Kidney epithelial cell (primary cell): ENCODE results near the gene YPEL2. TPM values are rescaled to one million over a fixed set of nuclear protein-coding genes. Genes with fewer than 3 reads are reported as not detected.

Experiments
- DNase-seq: peaks from one replicate; pipeline ENCODE4 v3.0.0-alpha.2; 2010; ENCODE audit warnings: low read depth
- H3K27me3 ChIP-seq: 2 replicates; pipeline ENCODE4 v1.6.0; 2011; ENCODE audit warnings: low read length; ENCODE audit not compliant: control insufficient read depth, insufficient read depth
- H3K36me3 ChIP-seq: 2 replicates; pipeline ENCODE4 v1.5.1; 2011; ENCODE audit warnings: low read length; ENCODE audit not compliant: control insufficient read depth, insufficient read depth
- H3K4me3 ChIP-seq: 2 replicates; pipeline ENCODE4 v1.5.1; 2011; ENCODE audit warnings: low read depth, mild to moderate bottlenecking, control low read depth, low read length
- CTCF ChIP-seq: IDR thresholded peaks from 2 replicates; pipeline ENCODE4 v1.5.1; 2011; ENCODE audit warnings: mild to moderate bottlenecking, moderate library complexity, low read length, control low read depth, inconsistent platforms; ENCODE audit not compliant: insufficient read depth, poor library complexity, severe bottlenecking
- total RNA-seq: library from RNA; depleted of rRNA; stranded (reverse); fragments of >200 nt; gene quantifications from 2 replicates; pipeline ENCODE4 v1.2.3, GENCODE V29; 2015

The YPEL2 gene
- total RNA-seq, 1 donor from 2014 or later = 16.8 TPM

GRCh38 chr17:59427996-59428395, 96.5 kb downstream of the YPEL2 start:
- TF ChIP-seq CTCF = no peak
- Histone ChIP-seq H3K27me3 (no peaks in the 10 kb centered on the region), H3K36me3 (no peaks in the 10 kb centered on the region), H3K4me3 (no peak overlapping the region)
- DNase-seq = no peak

- H3K27me3 ChIP-seq = no peaks in the 10 kb centered on the region
- DNase-seq = no peak
- TF ChIP-seq CTCF = no peak
- no peaks in the 10 kb centered on the region for H3K36me3 ChIP-seq
- no peak overlapping the region for H3K4me3 ChIP-seq
These were observed 97.5 kb downstream of the YPEL2 start for GRCh38 chr17:59428916-59429485.

DNA sequence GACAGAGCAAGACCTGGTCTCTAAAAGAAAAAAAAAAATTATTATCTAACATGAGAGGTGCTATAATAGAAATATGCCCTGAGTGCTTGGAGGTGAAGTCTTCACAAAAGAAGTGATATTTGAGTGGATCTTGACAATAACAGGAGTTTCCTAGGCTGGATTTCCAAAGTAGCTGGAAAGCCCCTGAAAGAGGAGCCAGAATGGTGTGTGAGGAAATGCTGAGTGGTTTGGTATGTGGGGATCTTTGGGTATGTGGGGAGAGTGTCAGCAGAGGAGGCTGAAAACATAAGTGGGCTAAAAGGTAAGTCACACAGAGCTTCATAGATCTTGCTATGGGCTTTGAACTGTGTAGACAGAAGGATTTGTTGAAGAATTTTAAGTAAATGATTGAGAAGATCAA, 100.1 kb downstream of the YPEL2 start:
- DNase-seq = no peak
- H3K27me3 ChIP-seq = no peaks in the 10 kb centered on the region
- H3K4me3 ChIP-seq = no peak overlapping the region
- H3K36me3 ChIP-seq = no peaks in the 10 kb centered on the region
- no peak for TF ChIP-seq CTCF

DNA sequence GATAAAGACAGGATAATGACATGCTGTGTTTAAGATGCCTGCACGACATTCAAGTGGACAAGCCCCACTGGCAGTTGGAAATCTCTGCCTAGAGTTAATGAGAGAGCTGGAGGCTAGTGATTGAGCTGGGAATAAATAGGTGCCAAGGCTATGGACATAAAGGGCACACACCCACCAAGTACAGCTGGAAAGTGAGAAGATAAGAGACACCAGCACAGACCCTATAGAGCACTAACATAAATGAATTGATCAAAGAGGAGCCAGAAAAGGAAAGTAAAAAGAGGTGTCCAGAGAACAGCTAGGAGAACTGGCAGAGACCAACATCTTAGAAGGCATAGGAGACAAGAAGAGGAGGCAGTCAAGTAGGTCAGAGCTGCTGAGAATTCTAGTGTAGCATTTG, 101.2 kb downstream of the YPEL2 start:
- Histone ChIP-seq H3K36me3 (no peaks in the 10 kb centered on the region), H3K27me3 (no peaks in the 10 kb centered on the region), H3K4me3 (no peak overlapping the region)
- TF ChIP-seq CTCF = no peak
- DNase-seq = no peak

DNA sequence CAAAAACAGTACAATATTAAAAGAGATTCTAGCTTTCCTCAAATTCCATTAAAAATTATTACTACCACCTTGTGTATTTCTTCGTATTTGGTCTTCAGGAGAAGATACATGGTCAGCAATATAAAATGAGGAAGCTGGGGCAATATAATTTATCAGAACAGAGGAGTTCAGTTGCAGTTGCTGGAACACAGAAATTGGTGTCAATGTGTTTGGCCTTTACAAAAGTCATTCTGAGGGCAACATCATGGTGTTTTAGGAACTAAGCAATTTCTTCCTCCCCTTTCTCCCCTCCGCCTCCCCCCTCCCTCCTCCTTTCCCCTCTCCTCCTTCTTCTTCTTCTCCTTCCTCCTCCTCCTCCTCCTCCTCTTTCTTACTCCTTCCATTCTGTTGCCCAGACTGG, 102.1 kb downstream of the YPEL2 start:
- no peak for DNase-seq
- no peaks in the 10 kb centered on the region for H3K36me3 ChIP-seq
- H3K4me3 ChIP-seq = no peak overlapping the region
- TF ChIP-seq CTCF = no peak
- H3K27me3 ChIP-seq = no peaks in the 10 kb centered on the region

DNA sequence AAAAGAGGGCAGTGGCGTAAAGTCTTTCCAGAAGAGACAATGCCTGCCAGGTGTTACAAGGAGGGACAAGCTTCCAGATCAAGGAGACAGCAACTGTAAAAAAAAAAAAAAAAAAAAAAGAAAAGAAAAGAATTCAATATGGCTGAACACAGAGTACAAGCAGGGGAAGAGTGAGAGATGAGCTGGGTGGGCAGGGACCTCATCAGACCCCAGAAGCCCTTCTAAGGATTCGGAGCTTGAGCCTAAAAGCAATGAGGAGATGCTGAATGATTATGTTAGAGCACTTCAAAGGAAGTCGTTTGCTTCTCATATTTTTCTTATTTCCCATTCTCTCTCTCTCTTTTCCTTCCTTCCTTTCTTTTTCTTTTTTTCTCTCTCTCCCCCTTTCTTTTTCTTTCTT, 103.0 kb downstream of the YPEL2 start:
- Histone ChIP-seq H3K36me3 (no peaks in the 10 kb centered on the region), H3K4me3 (no peak overlapping the region), H3K27me3 (no peaks in the 10 kb centered on the region)
- no peak for DNase-seq
- no peak for TF ChIP-seq CTCF
